Measurements from ENCODE around the gene COX7A2. TPM values are rescaled to one million over a fixed set of nuclear protein-coding genes. Genes with fewer than 3 reads are reported as not detected.

The COX7A2 gene
- total and polyA plus RNA-seq, 2 of the 13 experiments (the other 11 are each of a cell fraction or from before 2014, with no cell fraction given) = 407 to 556 TPM

- POLR2A ChIA-PET = interaction anchor here (1.0 to 2.3 kb wide), 9 partner anchors 10 to 317 kb away, joined by 3 to 28 read pairs (median 7); partner anchors contain the start of genes COX7A2 and SENP6
- Histone ChIP-seq H2AFZ (ENCODE audit: low read length) (peak within 1 kb of the TSS; percentile 95), H3K4me1 (ENCODE audit: insufficient read depth, low read length) (peaks cover 46% of the 10 kb centered on the region), H3K27ac (ENCODE audit: extremely low read length, insufficient read depth, low read length) (peak within 1 kb of the TSS; percentile 80), H3K9me3 (ENCODE audit: low read length) (no peaks in the 10 kb centered on the region), H3K79me2 (ENCODE audit: insufficient read depth, low read length) (peaks cover 51% of the 10 kb centered on the region), H3K36me3 (replicated peaks in 1 of 2; ENCODE audit: control insufficient read depth in 1 of 2, insufficient read depth in 2 of 2, low read length in 2 of 2) (no peaks in the 10 kb centered on the region), H3K4me2 (ENCODE audit: low read depth, low read length) (peak within 1 kb of the TSS; percentile 80), H3K27me3 (ENCODE audit: control insufficient read depth in 1 of 2, insufficient read depth in 2 of 2, low read length in 2 of 2) (no peaks in the 10 kb centered on the region; a peak in 1 of 5 replicates), H4K20me1 (ENCODE audit: insufficient read depth, low read length) (peaks cover 12% of the 10 kb centered on the region), H3K9ac (ENCODE audit: insufficient read depth, low read depth, low read length) (peak within 1 kb of the TSS; percentile 84), H3K4me3 (replicated peaks in 1 of 3; ENCODE audit: insufficient read depth in 1 of 3, low read depth in 2 of 3, low read length in 3 of 3) (peak within 1 kb of the TSS; percentile 85 to 91 (median 89))
- no TSS peak for BruUV-seq (replicated peaks)
- ATAC-seq (peak; percentile 97), DNase-seq (ENCODE audit: low spot score) (peak; percentile 98), FAIRE-seq (peak; percentile 97)
- CTCF ChIA-PET (ENCODE audit: low intra/inter-chr PET ratio, low total read pairs) = interaction anchor here (0.7 to 0.9 kb wide), 2 partner anchors 18 to 131 kb away, joined by 3 read pairs; no protein-coding TSS in a partner anchor
- in situ Hi-C loops (cut with HindIII; ENCODE audit: extremely low pct_ligation_motif_present, low pct_unique_long_range_greater_than_20kb) (loop anchor here (10.0 kb wide), 1 partner anchor 240 kb away; no protein-coding TSS in a partner anchor), intact Hi-C loops (cut with micrococcal nuclease; ENCODE audit: unreplicated experiment) (loop anchor here (1.0 to 5.0 kb wide), 4 partner anchors 13 to 318 kb away; partner anchors contain the start of gene SENP6)
- WGBS (ENCODE audit: low lambda C conversion rate) = 1% methylated on average over 40 of the region's 55 CpGs
- TF ChIP-seq ZNF333 (CRISPR knock-in tag; IDR thresholded peaks at IDR 0.05; ENCODE audit: borderline replicate concordance) (no peak), ZNF839 (CRISPR knock-in tag; IDR thresholded peaks at IDR 0.05; ENCODE audit: borderline replicate concordance) (0 out of 2 replicates have a peak, but pooled peaks have one; percentile 24), ZNF337 (CRISPR knock-in tag; IDR thresholded peaks at IDR 0.05; ENCODE audit: borderline replicate concordance, low read depth) (no peak), ZNF841 (CRISPR knock-in tag; IDR thresholded peaks at IDR 0.05; ENCODE audit: borderline replicate concordance) (no peak), ZNF574 (CRISPR knock-in tag; IDR thresholded peaks at IDR 0.05) (peak; percentile 95), ZSCAN30 (CRISPR knock-in tag; IDR thresholded peaks at IDR 0.05) (no peak), RFXANK (CRISPR knock-in tag; IDR thresholded peaks at IDR 0.05) (no peak), TGIF2 (CRISPR knock-in tag; IDR thresholded peaks at IDR 0.05) (peak; percentile 70; the same call in 1 of the 2 replicates), POLR2AphosphoS5 (IDR thresholded peaks at IDR 0.05; ENCODE audit: low read depth, low read length) (peak; percentile 92), NR0B2 (CRISPR knock-in tag; IDR thresholded peaks at IDR 0.05) (peak; percentile 66), ZNF724P (CRISPR knock-in tag; IDR thresholded peaks at IDR 0.05; ENCODE audit: borderline replicate concordance) (peak; percentile 66; the same call in 1 of the 2 replicates), DNMT3B (CRISPR knock-in tag; conservative IDR thresholded peaks at IDR 0.05) (no peak)
- TF ChIP-seq, protein P1, sequence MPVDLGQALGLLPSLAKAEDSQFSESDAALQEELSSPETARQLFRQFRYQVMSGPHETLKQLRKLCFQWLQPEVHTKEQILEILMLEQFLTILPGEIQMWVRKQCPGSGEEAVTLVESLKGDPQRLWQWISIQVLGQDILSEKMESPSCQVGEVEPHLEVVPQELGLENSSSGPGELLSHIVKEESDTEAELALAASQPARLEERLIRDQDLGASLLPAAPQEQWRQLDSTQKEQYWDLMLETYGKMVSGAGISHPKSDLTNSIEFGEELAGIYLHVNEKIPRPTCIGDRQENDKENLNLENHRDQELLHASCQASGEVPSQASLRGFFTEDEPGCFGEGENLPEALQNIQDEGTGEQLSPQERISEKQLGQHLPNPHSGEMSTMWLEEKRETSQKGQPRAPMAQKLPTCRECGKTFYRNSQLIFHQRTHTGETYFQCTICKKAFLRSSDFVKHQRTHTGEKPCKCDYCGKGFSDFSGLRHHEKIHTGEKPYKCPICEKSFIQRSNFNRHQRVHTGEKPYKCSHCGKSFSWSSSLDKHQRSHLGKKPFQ (CRISPR knock-in tag; IDR thresholded peaks at IDR 0.05; ENCODE audit: insufficient replicate concordance) = peak; percentile 53
- TF ChIP-seq, protein P2, sequence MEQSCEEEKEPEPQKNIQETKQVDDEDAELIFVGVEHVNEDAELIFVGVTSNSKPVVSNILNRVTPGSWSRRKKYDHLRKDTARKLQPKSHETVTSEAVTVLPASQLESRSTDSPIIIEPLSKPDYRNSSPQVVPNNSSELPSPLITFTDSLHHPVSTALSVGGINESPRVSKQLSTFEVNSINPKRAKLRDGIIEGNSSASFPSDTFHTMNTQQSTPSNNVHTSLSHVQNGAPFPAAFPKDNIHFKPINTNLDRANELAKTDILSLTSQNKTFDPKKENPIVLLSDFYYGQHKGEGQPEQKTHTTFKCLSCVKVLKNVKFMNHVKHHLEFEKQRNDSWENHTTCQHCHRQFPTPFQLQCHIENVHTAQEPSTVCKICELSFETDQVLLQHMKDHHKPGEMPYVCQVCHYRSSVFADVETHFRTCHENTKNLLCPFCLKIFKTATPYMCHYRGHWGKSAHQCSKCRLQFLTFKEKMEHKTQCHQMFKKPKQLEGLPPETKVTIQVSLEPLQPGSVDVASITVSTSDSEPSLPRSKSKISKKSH (CRISPR knock-in tag; IDR thresholded peaks at IDR 0.05; ENCODE audit: borderline replicate concordance) = no peak
These were observed 41.2 kb upstream of the COX7A2 start, which contains the start of gene TMEM30A for GRCh38 chr6:75284632-75285282. Gene TMEM30A (minus strand): TSS chr6:75284792. CDS start chr6:75284638, 154 bp downstream.

Measured in HepG2 (cell line).